ENCODE data around the gene UBR2.

The UBR2 gene

DNA sequence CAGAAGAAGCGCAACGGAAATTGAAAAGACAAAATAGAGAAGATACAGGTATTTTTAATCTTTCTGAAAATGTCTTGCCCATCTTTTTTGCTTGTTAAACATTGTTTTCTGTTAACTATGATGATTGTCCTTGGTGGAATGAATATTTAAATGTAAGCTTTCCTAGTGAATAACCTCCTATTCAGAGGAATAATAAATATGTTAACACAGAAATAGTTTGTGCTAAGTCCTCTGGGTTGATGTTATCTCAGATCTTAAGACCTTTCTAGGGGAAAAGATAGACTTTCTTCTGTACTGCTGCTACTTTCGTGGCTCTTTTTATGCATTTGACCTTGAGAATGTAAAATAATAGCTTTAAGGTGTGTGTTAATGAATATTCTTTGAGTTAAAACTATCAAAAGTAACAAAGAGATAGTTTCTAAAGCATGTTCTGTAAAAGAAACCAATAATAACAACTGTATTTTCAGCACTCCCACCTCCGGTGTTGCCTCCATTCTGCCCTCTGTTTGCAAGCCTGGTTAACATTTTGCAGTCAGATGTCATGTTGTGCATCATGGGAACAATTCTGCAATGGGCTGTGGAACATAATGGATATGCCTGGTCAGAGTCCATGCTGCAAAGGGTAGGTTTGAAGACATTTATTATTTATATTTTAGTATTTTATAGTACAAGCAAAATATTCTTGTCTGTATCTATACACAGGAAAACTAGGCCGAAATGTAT lies 88.4 kb downstream of the UBR2 start:
- no peaks in the 10 kb centered on the region for H3K4me1 ChIP-seq (ENCODE audit: low read length)
- no peak overlapping the region for H3K4me2 ChIP-seq (ENCODE audit: low read length)
- H2AFZ ChIP-seq (ENCODE audit: low read depth, low read length) = no peak overlapping the region
- no peaks in the 10 kb centered on the region for H3K9me3 ChIP-seq (ENCODE audit: insufficient read depth, low read length)
- H3K4me3 ChIP-seq (ENCODE audit: low read length) = no peak overlapping the region
- H3K9ac ChIP-seq (ENCODE audit: low read length) = no peak overlapping the region
- H3K36me3 ChIP-seq (replicated peaks; ENCODE audit: low read depth, low read length) = peaks cover 44% of the 10 kb centered on the region
- no peaks in the 10 kb centered on the region for H3K27me3 ChIP-seq (ENCODE audit: low read depth, low read length)
- no peak overlapping the region for H3K27ac ChIP-seq (ENCODE audit: low read length)
- no peaks in the 10 kb centered on the region for H3K79me2 ChIP-seq (ENCODE audit: low read length)
- H4K20me1 ChIP-seq (ENCODE audit: insufficient read depth, low read length) = no peaks in the 10 kb centered on the region
- TF ChIP-seq EZH2phosphoT487 (IDR thresholded peaks at IDR 0.05; ENCODE audit: low read depth) (no peak), CTCF (IDR thresholded peaks at IDR 0.05; ENCODE audit: low read depth, low read length) (no peak)

GRCh38 chr6:42653851-42654250 lies 90.0 kb downstream of the UBR2 start:
- Histone ChIP-seq H3K9ac (ENCODE audit: low read length) (no peak overlapping the region), H3K4me1 (ENCODE audit: low read length) (no peaks in the 10 kb centered on the region), H3K9me3 (ENCODE audit: insufficient read depth, low read length) (no peaks in the 10 kb centered on the region)

GRCh38 chr6:42659806-42660205 lies 96.0 kb downstream of the UBR2 start:
- peaks cover 53% of the 10 kb centered on the region for H3K36me3 ChIP-seq (replicated peaks; ENCODE audit: low read depth, low read length)
- no peak overlapping the region for H3K27ac ChIP-seq (ENCODE audit: low read length)

More at GRCh38 chr6:42653851-42654250, 90.0 kb downstream of the UBR2 start:
- peaks cover 45% of the 10 kb centered on the region for H3K36me3 ChIP-seq (replicated peaks; ENCODE audit: low read depth, low read length)
- no peaks in the 10 kb centered on the region for H4K20me1 ChIP-seq (ENCODE audit: insufficient read depth, low read length)
- no peak overlapping the region for H3K27ac ChIP-seq (ENCODE audit: low read length)
- no peak overlapping the region for H3K4me3 ChIP-seq (ENCODE audit: low read length)
- H2AFZ ChIP-seq (ENCODE audit: low read depth, low read length) = no peak overlapping the region
- no peaks in the 10 kb centered on the region for H3K79me2 ChIP-seq (ENCODE audit: low read length)
- TF ChIP-seq CTCF (IDR thresholded peaks at IDR 0.05; ENCODE audit: low read depth, low read length) = no peak
- TF ChIP-seq EZH2phosphoT487 (IDR thresholded peaks at IDR 0.05; ENCODE audit: low read depth) = no peak
- H3K4me2 ChIP-seq (ENCODE audit: low read length) = no peak overlapping the region
- H3K27me3 ChIP-seq (ENCODE audit: low read depth, low read length) = no peaks in the 10 kb centered on the region

More at GRCh38 chr6:42659806-42660205, 96.0 kb downstream of the UBR2 start:
- no peak for TF ChIP-seq CTCF (IDR thresholded peaks at IDR 0.05; ENCODE audit: low read depth, low read length)
- TF ChIP-seq EZH2phosphoT487 (IDR thresholded peaks at IDR 0.05; ENCODE audit: low read depth) = no peak
- Histone ChIP-seq H3K27me3 (ENCODE audit: low read depth, low read length) (no peaks in the 10 kb centered on the region), H2AFZ (ENCODE audit: low read depth, low read length) (no peak overlapping the region), H3K4me1 (ENCODE audit: low read length) (no peaks in the 10 kb centered on the region), H3K79me2 (ENCODE audit: low read length) (no peaks in the 10 kb centered on the region), H4K20me1 (ENCODE audit: insufficient read depth, low read length) (no peaks in the 10 kb centered on the region), H3K9me3 (ENCODE audit: insufficient read depth, low read length) (no peaks in the 10 kb centered on the region), H3K9ac (ENCODE audit: low read length) (no peak overlapping the region), H3K4me2 (ENCODE audit: low read length) (no peak overlapping the region), H3K4me3 (ENCODE audit: low read length) (no peak overlapping the region)

Data from OCI-LY3 (cell line).